DMS114 treated with DMSO at 0.1 percent for 48 hours (cell line): ENCODE results near the gene TIMELESS.
"Not testable (repeated sequence)": the region's sequence is repeated elsewhere in the genome, so short reads cannot be mapped to it uniquely, and the experiment has no call there.

Experiments
- DNase-seq: peaks from one replicate; lab custom pipeline; 2025; ENCODE audit not compliant: unreplicated experiment; lab: John Stamatoyannopoulos, UW

Gene TIMELESS

DNA sequence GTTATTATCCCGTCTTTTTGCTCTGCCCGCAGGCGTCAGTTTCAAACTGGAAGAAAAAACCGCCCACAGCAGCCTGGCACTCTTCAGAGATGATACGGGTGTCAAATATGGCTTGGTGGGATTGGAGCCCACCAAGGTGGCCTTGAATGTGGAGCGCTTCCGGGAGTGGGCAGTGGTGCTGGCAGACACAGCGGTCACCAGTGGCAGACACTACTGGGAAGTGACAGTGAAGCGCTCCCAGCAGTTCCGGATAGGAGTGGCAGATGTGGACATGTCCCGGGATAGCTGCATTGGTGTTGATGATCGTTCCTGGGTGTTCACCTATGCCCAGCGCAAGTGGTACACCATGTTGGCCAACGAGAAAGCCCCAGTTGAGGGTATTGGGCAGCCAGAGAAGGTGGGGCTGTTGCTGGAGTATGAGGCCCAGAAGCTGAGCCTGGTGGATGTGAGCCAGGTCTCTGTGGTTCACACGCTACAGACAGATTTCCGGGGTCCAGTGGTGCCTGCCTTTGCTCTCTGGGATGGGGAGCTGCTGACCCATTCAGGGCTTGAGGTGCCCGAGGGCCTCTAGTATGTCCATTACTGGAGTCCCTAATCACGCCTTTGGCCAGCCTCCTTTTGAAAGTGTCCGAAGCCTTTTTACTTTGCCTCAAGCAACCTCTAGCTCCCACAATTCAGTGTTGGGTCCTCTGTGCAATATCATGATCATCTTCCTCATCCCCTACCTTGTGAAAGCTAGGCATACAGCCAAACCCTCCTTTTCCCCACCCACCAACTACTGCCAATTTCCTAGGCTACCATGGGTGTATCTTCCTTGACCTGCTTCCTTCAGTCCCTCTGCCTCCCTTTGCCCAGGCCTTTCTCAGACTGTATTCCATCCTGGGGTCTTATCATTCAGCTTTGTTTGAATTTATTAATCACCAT, 20.0 kb upstream of the TIMELESS start:
- no peak for DNase-seq

DNA sequence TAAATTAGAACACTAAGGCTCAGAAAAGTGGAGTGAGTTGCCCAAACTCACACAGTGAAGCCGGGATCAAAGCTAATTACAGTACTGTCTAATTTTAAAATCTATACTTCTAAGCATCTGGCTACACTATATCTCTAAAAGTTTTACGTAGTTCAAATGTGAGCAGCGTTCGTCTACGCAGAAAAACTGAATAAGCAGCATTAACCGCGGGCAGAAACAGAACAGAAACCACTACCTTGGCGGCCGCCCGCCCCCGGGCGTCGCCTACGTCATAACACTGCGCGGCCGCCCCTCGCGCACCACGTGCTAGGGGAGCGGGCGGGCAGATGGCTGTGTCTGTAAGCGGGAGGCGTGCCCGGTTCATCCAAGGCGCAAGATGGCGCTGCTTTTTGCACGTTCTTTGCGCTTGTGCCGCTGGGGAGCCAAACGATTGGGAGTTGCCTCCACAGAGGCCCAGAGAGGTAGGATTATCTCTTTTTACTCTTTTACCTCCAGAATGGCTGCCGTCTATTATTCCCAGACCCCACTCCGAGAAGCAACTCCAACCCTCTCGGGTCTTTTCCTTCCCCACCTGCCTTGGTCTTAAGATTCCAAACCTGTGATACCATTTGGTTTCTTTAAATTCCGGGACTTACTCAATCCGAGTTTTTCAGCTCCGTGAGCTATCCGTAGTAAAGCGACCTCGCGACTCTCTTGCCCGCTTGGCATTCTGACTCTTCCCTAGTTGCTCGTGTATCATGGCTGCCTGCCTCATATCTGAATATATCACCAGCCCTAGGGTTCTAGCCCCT, 19.2 kb upstream of the TIMELESS start, which contains the start of gene SPRYD4:
SPRYD4 (plus strand) TSS at position 363 of the 791 bp plus-strand sequence; CDS start at position 377, 14 bp downstream.
- peak; percentile 86 for DNase-seq

DNA sequence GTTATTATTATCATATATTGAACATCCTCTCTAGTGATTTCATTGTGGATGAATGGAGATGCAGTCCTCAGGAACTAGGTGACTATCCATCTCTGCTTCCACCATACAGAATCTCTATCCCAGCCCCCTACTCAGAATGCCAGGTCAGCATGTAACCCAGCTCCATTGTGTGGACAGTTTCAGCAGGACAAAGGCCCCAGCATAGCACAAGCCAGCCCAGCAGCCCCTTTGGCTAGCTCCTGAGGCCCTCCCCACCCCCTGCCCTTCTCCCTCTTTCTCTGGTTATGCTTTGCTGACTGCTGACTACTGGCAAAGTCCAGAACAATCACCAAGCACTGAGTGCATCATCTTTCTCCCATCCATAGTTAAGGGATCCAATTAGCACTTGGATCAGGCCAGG, 13.3 kb upstream of the TIMELESS start:
- no peak for DNase-seq

DNA sequence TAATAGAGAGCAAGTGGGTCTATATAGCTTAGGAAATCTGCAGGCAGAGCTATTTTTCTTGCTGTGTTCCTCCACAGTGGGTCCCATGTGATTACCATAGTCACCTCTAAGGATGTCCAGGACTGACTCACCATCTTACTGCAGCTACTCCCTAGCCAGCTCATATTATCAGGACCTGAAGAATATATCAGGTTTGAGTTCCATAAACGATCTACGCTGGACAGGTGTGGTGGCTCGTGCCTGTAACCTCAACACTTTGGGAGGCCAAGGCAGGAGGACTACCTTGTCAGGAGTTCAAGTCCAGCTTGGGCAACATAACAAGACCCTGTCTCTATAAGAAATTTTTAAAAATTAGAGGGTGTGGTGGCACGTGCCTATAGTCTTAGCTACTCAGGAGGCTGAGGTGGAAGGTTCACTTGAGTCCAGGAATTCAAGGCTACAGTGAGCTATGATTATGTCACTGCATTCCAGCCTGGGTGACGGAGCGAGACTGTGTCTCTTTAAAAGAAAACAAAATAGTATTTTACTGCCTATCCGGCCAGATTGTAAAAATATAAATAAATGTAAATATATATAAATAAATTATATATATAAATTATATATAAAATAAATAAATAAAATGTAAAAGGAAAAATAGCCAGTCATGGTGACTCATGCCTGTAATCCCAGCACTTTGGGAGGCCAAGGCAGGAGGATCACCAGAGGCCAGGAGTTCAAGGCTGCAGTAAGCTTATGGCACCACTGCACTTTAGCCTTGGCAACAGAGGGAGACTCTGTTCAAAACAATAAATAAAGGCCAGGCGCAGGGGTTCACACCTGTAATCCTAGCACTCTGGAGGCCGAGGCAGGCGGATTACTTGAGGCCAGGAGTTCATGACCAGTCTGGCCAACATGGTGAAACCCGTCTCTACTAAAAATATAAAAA, 12.3 kb upstream of the TIMELESS start:
- DNase-seq: no peak

DNA sequence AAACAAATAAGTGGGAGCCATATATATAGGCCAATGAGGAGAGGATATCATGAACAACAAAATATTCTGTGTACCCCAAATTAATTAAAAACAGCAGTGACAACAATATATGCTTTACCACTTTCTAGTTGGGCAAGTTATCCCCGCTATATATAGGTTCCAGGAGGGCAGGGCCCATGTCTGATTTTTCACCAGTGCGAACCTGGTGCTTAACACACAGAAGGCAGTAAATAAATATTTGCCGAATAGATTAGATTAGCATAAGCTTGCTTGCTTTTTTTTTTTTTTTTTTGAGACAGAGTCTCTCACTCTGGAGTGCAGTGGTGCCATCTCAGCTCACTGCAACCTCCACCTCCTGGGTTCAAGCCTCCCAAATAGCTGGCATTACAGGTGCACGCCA, 8.6 kb upstream of the TIMELESS start:
- no peak for DNase-seq

DNA sequence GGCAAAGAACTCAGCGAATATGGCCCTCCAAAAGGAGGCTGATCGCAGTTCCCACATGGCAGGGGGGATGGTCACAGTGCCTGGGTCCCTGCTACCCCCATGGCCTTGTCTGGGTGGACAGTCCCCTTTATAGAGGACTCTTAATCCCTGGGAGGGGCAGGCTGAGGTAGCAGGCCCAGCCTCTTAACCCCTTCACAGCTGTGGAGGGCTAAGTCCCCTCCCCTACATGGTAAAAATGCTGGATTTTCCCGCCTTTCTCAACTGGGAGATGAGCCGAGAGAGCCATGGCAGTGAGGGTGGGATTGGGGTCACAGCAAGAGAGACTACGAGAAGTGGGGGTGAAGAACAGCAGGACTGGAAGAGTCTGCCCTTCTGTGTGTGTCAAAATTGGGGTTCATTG, 5.3 kb upstream of the TIMELESS start, which contains the start of gene MIP:
MIP (minus strand) TSS at position 101 of the 400 bp plus-strand sequence; CDS start at position 57, 44 bp downstream.
- DNase-seq: no peak

DNA sequence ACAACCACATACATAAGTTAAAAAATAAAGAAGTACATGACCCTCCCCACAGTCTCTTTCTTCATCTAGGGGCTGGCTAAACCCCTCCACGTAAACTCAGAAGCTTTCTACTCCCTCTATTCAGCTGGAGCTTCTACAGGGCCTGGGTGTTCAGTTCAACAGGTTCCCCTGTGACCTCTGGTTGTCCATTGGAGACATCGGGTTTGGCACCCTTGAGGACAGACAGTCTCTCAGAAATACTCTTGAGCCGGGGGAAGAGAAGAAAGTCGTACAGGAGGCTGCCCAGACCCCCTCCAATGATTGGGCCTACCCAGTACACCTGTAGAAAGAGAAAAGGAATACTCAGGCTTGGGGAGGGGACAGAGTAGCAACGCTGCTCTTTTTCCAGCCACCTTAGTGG, 1.9 kb upstream of the TIMELESS start:
- DNase-seq: no peak

DNA sequence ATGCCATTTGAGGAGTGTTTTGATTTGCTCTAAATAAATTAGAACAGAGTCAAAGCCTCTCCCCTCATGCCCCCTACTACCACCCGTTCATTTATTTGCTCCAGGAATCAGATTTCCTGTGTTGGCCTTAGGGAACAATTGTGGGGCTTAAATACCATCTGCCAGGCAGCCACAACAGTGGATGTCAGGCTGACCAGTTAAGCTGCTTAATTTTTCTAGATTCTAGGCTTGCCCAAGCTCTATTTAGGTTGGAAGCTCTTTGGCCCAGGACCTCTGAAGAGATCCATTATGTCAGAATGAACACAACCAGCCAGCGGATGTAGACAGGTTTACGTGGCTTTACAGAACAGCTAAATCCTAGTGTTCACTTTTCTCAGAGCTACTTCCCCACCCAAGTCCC, 1.0 kb upstream of the TIMELESS start:
- no peak for DNase-seq

DNA sequence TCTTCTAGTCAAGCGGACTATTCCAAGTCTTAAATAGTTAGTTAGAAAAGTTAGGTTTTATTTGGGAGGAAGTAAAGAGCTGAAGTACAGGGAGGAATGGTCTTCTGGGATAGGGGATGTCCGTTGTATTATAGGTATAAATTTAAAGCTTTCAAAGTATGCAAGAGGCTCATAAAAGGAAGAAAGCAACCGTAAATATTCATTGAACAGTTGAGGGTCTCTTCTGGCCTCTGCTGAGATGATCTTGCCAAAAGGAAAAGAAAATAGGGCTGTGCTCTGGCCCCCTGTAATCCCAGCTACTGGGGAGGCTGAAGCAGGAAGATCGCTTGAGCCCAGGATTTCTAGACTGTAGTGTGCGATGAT, 377 bp upstream of the TIMELESS start:
- DNase-seq: no peak

DNA sequence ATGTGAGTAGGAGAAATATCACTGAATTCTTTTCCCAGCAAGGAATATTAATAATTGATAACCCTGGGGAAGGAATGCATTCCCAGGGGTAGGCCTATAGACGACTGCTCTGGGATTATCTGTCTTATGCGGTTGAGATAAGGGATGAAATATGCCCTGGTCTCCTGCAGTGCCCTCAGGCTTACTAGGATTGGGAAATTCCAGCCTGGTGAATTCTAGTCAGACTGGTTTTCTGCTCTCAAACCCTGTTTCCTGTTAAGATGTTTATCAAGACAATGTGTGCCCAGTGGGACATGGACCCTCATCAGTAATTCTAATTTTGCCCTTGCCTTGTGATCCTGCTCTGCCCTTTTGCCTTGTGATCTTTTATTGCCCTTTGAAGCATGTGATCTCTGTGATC, 6.0 kb downstream of the TIMELESS start:
- not testable (repeated sequence) for DNase-seq

DNA sequence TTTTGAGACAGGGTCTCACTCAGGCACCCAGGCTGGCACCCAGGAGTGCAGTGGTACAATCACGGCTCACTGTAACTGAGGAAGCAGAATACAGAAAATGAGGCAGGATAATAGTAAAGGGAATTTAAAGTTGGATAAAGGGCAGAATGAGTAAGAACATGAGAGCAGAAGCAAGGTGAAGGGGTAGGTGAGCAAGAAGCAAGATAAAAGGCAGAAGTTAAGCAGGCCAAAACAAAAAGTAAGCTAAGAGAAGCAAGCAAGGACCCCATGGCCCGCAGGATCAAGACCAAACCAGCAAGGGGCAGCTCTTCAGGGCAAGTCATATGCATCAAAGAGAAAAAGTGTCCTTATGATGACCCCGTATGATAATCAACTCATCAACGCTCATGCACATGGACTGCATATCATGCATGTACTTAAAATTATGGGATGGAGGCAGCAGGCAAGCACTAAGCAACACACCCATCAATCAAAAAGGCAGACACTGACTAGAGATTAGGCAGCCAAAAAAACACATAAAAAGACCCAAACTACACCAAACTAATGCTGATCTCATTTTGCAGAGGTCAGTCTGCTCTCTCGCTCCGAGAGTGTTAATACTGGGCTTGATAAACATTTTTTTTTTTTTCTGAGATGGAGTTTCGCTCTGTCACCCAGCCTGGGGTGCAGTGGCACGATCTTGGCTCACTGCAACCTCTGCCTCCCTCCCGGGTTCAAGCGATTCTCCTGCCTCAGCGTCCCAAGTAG, 11.6 kb downstream of the TIMELESS start:
- DNase-seq: no peak

DNA sequence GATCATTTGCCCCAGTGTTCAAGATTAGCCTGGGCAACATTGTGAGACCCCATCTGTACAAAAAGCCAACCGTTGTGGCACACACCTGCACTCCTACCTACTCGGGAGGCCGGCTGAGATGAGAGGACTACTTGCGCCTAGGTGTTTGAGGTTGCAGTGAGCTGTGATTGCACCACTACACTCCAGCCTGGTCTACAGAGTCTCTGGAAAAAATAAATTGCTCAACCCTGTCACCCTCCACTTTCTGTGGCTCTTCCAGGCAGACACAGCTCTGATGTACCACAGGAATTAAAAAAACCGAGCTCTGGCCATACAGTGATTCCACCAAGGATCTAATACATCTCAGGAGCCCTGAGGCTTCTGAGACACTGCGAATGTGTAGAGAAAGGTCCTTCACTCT, 14.4 kb downstream of the TIMELESS start:
- DNase-seq: no peak

DNA sequence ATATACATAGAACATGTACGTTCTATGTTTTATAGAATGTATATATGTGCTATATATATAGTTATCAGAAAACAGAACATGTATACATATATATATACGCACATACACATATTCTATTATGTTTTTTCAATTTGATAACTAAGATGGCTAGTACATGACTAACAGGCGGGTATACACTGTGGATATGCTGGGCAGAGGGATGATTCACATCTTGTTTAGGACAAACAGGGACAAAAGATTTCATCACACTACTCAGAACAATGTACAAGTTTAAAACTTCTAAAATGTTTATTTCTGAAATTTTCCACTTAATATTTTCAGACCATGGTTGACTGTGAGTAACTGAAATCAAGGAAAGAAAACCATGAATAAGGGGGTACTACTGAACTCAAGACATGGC, 17.4 kb downstream of the TIMELESS start:
- no peak for DNase-seq

DNA sequence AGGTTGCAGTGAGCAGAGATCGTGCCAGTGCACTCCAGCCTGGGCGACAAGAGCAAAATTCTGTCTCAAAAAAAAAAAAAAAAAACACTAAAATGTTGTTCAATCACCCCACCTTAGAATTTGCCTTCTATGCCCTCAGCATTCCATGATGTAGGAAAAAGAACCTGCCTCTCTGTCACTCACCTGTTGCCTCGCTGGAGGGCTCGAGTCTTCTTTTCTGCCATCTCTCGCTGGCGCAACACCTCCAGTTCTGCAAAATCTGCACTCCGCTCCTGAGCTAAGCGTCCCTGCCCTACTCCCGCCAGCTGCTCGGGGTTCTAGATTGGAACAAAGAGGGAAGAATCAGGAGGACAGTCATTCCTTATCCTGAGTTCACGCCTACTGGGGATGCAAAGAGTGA, 17.9 kb downstream of the TIMELESS start:
- DNase-seq: no peak

DNA sequence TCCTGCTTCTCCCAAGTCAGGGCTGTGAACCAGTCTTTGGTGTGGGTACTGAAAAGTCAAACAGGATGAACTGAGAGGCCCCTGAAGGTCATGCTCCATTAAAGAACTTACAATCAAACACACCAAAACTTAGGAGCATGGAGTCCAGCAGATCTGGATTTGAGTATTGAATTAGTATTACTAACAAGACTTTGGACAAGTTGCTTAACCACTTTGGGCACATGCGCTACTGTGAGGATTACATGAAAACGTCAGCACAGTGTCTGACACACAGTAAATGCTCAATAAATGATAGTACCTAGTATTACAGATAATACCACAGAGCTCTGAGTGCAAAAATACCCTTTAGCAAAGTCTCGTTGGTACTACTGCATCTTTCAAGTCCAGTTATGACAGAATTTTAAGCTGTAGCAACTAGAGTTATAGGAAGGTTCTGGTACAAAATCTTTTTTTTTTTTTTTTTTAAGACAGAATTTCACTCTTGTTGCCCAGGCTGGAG, 23.2 kb downstream of the TIMELESS start:
- DNase-seq: no peak

DNA sequence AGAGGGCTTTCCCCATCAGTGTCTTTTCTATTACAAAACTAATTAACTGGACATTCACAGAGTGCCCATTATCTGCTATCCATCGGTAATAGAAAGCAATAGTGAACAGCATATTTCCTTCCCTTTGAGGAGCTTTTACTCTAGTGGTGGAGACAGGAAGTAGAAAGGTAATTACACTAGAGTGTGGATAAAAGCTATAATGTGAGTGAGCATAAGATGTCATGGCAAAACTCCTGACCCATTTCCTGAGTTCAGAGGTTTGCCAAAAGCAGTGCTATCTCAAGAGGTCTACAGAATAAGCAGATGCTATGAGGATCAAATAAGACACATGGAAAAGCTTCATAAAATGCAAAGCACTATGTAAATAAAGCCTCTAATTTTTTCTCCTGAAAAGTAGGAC, 24.0 kb downstream of the TIMELESS start:
- no peak for DNase-seq

DNA sequence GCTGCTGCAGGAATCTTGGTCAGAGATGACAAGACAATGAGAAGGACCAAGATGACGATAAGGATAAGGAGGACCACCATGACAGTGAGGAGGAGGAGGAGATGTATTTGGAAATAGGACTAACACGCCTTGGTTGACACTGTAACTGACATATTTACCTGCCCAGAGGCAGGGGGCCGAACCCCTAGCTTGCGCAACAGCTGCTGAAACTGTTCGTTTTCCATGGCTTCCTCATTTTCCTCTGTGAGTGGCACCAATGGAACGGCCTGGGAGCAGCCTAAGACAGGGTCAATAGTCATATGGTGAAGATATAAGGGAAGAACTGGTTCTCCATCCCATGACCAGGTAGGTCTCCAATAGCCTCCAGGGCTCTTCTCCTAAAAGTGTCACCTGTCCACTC, 28.8 kb downstream of the TIMELESS start:
- DNase-seq: no peak

DNA sequence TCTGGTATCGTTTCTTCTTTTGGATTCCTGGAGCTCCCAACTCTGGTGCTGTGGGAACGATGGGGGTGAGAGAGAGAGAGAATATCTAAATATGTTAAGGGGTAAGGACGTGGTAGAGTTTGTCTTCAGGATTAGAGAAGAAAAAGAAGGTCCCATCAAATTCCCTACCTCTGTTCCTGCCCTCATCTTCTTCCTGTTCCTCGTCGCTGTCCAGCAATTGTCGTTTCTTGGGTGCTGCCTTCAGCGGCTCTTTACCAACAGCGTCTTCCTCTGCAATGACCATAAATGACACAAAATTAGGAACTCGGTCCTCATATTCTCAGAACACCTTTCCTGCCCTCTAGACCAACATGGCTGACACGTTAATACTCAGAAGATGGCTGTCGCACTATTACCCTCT, 31.5 kb downstream of the TIMELESS start:
- DNase-seq: no peak

DNA sequence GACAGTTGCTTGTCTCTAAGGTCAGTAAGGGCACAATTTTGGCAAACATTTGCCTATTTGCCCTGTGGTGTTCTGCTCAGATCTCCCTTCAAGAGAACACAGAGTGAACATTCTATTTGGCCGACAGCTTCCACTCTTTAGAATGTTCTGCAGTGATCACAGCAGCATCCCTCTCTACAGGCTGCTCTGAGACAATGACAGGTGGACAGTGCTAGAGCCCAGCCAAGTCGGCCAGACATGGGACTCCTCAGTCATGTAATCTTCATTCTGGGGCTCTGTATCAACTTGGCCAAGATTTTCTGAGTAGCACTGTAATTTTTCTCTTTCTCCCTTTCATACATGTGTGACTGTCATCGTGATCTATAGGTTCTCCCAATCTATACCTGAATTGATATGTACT, 34.8 kb downstream of the TIMELESS start:
- no peak for DNase-seq

DNA sequence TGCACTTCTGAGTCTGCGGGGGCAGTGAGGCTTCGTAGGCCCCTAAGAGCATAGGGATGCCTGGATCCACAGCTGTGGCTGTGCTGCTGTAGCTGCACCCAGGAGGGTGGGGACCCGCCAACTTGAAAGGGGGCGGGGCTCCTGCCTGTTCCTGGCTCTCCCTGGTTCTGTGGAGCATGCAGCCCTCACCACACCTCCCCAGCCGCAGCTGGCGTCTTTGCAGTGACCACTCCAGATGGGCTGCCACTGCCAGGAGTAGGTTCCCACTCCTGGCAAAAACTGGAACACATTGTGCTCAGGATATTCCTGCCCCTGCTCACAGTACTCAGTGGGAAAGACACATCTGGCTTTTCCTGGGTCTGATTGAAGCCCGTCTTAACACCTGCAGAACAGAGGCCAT, 35.8 kb downstream of the TIMELESS start:
- DNase-seq: no peak
